GM21423 (cell line): ENCODE data around the gene MAGI2.

Experiments
- ATAC-seq: cut with Tn5 transposase; IDR thresholded peaks from one replicate; pipeline ENCODE4 v1.9.1; 2021; ENCODE audit warnings: mild to moderate bottlenecking, moderate library complexity; ENCODE audit not compliant: unreplicated experiment

Gene MAGI2

DNA sequence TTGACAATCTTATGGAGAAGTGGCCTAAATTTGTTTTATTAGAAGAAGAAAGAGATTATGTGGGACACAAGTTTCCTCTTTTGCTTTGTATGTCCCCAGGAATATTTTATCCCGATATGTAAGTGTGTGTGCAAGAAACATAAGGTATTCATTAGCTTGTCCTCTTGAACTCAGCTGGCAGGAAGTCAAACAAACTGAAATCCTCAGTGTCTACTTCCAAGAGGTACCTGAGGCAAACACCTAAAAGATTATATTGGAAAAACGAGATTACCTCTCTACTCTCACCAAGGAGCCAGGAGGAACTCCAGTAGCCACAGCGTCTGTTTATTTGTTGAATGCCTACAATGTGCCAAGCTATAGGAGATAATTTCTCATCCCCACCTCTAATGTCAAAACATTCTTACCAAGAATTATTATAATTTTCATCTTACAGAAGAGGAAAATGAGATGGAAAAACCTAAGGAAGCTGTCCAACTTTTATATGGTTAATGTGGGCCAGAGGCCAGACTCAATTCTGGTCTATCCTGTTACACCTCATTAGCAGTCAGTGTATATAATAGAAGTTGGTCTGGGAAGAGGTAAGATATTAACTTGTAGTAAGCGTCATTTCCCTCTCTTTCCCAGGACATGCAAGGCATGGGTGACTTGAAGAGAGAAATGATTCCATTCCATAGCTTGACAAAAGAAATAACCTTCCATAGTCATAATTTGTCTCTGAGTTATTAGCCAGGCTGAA lies 692.7 kb downstream of the MAGI2 start:
- no peak for ATAC-seq

DNA sequence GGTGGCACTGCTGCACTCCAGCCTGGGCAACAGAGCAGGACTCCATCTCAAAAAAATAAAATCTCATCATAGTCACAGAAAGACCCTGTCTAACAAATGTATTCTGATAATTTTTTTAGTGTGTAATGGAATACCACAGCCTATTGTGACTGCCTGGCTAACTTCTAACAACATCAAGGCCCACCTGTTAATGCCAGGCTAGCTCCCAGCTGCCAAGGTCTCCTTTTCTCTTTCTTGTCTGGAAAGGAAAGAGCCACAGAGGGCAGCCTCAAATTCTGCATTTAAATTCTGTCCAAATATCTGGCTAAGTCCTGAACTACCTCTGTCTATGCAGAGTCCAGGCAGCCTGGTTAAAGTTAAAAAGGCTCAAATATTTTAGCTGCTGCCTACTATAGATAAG lies 700.9 kb downstream of the MAGI2 start:
- ATAC-seq, result no peak

DNA sequence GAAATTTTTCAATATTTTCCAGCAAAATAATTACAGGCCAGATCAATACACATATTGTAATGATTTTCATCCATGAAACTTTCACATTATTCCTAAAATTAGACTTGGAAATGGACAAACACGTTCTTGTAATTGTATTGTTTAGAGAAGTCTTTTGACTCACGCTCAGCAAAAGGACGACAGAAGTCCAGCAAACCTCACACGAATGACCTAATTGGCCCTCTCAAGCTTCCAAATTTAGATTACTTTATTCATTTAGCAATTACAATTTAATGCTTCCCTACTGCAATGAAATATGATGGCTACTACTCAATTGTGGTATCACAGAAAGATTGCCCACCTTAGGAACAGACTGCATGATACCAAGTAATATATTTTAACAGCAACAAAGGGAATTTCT lies 702.2 kb downstream of the MAGI2 start:
- ATAC-seq, result no peak

DNA sequence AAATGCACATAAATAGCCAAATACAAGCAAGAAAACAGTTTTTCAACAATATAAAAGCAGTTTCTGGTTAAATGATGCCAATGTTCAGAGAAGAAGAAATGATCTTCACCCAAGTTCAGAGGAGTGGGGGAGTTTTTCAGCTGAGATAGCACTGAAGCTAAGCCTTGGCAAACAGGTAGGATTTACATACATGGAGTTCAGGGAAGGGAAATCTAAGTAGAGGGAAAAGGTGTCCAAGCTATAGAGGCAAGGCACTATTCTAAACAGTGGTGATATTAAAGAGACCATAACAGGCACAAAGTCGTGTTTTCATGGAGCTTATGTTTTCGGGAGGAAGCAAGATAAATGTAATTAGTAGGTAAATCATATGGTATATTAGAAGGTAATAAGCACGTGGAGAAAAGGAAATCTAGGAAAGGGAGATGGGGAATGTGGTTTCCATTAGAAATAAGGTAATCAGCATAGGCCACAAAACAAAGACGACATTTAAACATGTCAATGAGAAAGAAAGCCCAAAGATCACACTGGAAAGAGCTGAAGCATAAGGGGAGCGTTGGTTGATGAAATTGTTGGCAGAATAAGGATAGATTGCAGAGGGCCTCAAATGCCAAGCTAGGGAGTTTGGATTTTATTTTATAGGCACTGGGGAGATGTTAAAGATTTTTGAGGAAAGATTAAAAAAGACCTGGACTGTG lies 704.3 kb downstream of the MAGI2 start:
- ATAC-seq, result no peak

DNA sequence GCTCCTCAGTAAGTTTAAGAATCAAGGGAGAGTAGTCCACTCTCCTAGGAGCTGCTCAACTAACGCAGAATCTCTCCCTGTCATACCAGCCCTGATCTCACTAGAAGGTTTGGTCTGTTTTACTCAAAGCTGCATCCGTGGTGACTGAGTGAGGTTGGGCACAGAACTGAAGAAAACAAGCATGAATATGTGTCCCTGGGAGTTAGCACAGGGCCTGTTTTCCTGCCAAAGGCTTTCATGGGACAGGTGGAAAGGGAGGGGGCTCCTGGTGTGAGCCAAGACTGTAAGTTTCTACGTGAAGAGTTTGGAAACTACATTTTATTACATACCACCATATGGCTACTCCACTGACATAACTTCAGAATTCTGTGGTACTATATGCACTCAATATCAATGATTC lies 705.9 kb downstream of the MAGI2 start:
- no peak for ATAC-seq

DNA sequence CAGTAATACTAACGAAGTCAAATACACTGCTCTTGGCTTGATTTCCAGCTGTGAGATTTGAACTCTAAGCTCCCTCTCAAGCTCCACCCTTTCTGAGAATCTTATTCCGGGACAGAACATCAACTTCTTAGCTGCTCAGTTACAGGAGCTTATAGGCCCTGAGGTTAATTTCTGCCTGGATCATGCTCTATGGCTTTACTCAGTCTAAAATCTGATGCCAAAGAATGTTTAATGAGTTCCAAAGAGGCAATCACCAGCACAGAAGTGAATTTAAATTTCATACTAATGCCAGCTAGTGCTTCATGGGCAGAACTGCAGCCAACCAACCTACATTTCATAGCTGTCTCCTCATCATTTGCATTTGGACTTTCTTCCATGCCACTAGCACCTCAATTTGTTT lies 707.2 kb downstream of the MAGI2 start:
- ATAC-seq, result no peak

DNA sequence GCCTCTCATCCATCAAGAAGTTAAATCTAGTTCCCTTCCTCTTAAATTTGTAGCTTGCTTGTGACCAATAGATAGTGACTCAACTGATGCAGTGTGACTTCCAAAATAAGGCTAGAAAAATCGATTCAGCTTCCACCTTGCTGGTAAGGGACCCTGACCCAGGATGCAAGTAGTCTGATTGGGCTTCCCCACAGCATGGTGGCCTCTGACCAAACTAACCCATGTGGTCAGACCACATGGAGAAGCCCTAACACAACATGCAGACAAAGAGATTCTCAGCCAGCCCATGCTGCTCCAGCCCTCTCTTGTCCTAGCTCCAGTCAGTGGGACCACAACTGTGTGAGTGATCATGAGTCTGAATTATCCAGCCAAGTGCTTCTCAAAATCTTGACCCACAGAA lies 710.8 kb downstream of the MAGI2 start:
- no peak for ATAC-seq

DNA sequence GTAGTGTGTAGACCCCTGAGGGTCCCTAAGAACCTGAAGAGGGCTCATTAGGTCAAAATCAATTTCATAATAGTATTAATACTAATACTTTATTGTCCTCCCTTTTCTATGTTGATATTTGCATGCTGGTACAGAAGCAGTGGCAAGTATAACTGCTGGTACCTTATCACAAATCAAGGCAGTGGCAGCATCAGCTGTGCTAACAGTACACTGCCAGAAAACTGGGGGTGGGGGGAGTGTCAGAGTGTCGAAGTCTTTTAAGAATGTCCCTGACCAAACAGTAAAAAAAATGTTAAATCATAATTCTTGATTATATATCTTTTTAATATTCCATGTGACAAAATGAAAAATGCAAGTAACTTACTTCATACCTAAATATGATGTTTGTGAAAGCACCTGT lies 716.9 kb downstream of the MAGI2 start:
- ATAC-seq, result no peak

DNA sequence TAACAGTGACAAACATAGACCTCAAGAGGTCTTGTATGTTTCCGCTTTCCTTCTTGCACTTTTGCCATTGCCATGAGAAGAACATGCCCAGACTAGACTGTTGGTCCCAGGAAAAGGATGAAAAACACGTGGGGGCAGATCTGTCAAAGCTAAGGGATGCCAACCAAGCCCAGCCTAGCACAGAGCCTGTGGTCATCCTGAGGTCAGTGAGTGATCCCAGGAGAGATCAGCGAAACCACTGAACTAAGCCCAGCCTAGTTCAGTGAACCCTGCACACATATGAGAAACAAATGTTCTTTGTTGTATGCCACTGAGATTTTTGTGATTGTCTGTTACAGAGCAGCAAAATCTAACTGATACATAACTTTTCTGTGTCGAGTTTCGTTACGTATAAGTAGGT lies 718.8 kb downstream of the MAGI2 start:
- no peak for ATAC-seq

DNA sequence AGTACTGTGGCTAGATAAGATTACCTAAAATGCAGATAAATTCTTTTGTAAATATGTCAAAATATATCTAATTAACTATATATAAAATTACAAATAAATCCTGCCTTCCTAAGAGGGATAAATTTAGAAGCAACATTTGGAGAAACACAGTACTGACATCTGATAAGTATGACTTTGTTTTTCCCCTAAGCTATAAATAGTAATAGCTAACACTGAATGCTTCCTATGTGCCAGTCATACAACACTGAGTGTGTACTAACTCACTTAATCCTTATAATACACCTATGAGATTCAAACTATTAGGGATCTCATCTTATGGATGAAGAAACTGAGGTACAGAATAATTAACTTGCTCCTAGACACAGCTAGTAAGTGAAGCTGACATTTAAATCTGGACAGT lies 733.4 kb downstream of the MAGI2 start:
- ATAC-seq, result no peak

DNA sequence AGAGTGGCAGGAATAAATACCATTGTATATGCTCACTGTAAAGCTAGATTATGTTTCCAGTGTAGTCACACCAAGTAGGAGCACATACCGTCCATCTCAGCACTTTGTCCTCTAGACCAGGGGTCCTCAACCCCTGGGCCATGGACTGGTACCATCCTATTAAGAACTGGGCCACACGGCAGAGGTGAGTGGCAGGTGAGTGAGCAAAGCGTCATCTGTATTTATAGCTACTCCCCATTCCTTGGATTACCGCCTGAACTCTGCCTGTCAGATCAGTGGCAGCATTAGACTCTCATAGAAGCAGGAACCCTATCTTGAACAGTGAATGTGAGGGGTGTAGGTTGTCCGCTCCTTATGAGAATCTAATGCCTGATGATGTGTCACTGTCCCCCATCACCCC lies 735.3 kb downstream of the MAGI2 start:
- no peak for ATAC-seq

DNA sequence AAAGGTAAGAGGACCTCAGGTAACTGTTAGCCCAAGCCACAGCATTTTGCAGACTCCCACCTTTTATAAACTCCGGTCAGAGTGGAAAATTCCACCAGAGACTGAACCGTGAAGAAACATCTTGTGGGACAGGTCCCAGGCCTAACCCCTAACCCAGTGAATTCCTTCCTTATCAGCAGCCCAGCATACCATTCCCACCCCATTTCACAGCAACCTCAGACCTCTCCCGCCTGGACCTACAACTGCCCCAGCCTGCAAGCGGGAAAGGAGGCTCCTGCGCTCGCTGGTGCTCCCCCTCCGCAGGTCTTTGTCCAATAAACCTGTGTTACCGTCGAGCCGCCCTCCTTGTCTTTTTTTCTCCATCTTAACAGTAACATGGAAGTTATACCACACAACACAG lies 736.6 kb downstream of the MAGI2 start:
- ATAC-seq, result no peak

DNA sequence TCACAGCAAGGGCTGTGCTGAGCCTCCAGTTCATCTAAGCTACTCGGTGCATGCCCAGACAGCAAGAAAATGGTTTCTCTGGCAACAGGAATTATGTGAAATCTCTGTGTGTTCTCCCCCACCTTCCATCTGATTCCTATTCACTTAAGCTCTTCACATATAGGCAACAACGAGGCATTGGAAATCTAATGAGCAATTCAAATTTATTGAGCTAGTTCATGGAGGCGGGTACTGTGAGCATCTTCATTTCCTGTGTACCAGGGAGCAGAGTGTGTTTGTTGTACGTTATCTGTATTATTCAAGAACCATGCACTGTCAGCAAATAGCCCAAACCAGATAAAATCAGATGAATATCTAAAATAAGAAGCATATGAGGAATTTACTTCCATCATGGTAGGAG lies 739.1 kb downstream of the MAGI2 start:
- ATAC-seq, result no peak

DNA sequence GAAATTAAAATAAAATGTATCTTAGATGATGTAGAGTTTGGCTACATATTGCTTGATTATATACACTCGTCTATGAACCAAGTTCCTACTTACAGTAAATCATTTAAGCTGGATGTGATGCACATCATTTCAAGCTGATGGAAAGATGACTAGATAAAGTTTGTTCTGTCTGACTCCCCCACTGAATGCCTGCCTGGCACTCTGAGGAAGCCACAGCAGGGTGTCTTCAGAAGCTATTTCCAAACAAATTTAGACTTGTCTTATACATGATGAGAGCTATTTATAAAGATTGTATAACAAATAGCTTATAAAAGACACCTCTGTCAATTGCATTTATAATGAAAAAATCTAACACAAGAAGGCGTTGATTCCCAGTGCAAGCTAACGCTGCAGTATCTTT lies 741.4 kb downstream of the MAGI2 start:
- no peak for ATAC-seq

DNA sequence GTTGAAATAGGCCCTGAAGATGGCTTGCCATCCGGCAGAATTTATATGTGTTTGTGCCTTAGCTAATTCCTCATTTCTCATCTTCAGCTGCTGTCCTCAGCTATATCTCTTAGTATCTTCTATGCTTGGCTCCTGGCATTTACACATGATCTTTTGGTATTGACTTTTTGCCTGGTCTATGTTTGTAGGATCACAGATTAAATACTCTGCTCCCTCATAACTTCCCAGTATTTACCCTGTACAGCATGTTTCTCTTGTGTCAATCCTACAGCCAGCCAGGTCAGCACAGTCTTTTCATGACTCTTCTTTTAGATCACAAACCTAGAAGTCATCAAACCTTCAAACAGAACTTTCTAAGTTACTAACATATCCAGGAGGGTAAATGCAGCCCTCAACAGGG lies 743.8 kb downstream of the MAGI2 start:
- ATAC-seq, result no peak

DNA sequence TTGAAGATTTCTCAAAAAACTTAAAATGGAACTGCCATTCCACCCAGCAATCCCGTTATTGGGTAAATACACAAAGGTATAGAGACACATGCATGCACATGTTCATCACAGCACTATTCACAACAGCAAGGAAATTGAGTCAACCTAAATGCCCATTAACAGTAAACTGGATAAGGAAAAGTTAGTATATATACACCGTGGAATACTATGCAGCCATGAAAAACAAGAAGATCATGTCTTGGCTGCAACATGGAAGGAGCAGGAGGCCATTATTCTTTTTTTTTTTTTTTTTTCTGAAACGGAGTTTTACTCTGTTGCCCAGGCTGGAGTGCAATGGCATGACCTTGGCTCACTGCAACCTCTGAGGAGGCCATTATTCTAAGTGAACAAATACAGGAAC lies 749.0 kb downstream of the MAGI2 start:
- no peak for ATAC-seq

DNA sequence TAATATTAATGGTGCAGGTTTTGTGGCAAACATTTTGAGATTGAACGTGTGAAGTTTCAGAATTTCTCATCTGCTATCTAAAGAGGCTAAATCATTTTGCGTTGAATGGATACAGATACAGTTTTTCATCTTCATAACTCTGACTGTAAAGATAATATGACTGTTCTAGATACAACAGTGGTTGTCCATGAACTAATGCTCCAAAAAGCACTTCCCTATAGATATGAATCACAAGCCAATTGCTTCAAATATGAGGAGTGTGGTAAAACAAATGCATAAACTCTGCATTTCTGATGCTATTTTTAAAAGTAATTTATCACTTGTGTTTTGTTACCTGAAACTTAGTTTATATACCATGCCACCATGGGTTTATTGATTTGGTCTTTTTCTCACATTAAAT lies 750.1 kb downstream of the MAGI2 start:
- no peak for ATAC-seq

DNA sequence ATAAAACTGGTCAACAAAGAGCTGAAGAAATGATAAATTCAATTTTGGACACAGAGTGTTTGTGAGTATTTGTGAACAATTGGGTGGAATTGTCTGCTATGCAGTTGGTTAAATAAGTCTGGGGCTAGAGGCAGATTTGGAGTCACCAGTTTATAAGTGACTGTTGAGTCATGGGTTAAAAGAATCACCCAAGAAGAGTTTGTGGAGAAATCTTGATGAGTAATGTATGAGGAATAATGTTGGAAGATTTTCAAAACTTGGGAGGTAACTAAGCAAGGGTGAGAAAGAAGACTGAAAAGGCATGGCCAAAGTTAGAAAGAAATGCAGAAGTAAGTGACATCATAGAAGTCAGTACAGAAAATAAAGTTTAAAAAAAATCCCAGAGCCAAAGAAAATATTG lies 750.7 kb downstream of the MAGI2 start:
- no peak for ATAC-seq

DNA sequence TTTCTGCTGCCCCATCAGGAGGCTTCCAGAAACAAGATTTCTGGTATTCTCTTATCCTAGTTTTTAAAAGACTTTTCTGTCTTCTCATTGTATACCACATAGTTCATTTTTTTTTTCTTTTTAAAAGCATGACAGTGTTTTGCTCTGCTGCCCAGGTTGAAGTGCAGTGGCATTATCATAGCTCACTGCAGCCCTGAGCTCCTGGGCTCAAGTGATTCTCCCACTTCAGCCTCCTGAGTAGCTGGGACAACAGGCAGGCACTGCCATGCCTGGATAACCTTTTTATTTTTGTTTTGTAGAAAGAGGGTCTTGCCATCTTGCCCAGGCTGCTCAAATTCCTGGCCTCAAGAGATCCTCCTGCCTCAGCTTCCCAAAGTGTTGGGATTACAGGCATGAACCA lies 757.6 kb downstream of the MAGI2 start:
- no peak for ATAC-seq

DNA sequence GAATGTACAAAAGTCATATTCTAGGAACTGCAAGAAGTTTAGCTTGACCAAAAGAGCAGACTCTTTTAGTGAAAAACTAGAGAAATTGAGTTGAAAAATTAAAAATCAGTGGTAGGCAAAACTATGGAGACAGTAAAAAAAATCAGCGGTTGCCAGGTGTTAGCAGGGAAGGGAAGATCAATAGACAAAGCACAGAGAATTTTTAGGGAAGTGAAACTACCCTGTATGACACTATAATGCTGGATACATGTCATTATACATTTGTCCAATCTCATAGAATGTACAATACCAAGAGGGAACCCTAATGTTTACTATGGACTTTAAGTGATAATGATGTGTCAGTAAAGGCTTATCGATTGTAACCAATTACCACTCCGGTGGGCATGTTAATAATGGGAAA lies 761.9 kb downstream of the MAGI2 start:
- ATAC-seq, result no peak

DNA sequence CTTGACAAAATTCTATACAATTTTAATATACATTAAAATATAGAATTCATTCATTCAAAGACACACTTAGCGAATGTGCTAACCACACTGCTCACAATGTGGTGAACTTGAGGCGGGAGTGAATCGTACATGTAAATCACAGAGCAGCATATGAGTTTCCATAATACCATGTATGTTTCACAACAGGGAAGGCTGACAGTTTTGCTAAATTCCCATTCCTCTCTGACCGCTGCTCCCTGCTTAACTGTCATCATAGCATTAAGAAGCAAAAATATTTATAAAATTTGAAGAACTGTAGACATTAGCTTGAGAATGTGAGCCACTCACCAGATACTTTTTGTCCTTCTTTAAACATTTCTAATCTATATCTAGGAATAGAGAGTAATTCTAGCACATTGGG lies 763.3 kb downstream of the MAGI2 start:
- ATAC-seq, result no peak

DNA sequence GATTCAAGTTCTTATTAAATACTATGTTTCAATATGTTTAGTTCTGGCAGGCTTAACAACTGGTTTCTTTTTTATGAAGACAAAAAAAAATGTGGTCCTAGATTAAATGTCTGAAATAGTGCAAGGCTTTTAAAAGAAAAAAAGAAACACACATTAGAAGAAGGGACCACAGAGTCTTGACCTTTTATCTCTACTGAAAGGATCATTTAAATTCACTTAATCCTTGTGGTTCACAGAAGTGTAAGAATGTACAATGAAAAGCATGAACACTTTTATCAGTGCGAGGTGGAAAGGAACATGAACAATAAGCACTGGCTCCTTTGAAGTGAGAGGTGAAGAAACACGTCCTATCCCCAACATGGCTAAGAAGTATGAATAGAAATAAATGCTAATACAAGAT lies 765.1 kb downstream of the MAGI2 start:
- ATAC-seq, result no peak

DNA sequence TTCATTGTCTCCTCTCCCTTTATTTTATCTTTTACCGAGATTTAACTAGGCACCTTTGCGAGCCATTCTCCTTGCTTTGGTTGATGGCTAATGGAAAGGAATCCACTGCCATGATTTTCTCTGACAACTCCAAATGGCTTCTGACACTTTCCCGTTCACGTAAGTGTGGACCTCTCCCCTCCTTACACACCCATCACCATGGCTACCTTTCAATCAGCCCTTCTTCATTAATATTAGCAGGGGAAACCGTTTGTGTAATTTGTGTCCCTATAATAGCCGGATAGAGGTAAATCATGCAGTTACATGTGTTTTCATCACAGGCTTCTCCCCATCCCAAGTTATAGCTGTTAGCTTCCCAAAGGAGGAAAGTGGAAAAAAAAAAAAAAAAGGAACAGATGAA lies 767.3 kb downstream of the MAGI2 start:
- no peak for ATAC-seq
